ACHN (cell line): ENCODE measurements around the gene AFAP1.

Source experiments
- DNase-seq: peaks from one replicate; pipeline ENCODE4 v3.0.0-alpha.2; 2015
- in situ Hi-C: cut with HindIII; loops from 2 replicates; pipeline ENCODE4 v1.10.0; 2017; ENCODE audit warnings: low sequenced_read_pairs, low pct_ligation_motif_present, low pct_unique_long_range_greater_than_20kb

AFAP1 gene

DNA sequence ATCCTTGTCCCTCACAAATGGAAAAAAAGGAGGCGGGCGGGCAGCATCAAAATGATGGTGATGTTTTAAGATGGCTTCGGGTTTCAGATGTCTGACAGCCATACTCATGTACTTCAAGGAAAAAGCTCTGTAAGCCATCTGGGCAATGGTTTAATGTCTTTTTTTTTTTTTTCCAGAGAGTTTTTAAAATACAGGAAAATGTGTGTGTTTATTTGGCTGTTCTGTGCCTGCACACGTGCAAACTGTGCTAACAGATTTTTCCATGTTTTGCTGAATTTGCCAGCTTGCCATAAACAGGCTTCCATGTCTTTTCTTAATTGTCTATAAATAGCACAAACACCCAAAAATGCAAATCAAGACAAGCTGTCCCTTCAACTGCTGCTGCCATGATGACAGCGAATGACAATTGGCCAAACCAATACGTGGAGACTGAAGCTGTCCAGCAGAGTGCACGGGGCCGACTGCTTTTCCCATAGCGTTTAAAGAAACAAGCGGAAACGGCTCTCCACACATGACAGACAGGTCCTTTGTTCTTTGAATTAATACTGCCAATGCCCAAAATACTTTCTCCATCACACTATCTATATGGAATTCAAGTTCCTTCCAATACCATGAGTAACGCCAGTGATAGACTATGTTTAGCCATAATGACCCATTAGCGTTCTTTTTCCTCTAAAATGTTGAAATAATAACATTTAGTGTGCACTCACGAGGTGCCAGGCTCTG lies 35.7 kb downstream of the AFAP1 start:
- no peak for DNase-seq
- in situ Hi-C loops, result no loop called here

DNA sequence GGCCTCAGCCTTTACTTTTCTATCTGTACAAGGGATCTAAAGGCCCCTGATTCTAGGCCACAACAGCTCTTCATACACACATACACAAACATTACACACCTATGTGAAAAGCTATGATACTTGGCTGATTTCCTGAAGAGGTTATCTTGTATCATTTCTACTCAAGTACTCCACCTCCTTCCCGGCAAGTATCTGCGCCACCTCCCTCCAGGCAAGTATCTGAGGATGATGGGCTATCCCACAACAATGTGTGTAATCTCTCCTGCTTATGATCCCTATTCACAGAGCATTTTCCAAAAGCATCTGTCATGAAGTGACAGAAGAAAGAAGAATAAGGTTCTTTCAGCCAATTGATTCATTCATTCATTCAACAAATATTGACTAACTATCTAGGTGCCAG lies 36.8 kb downstream of the AFAP1 start:
- in situ Hi-C loops, result no loop called here
- no peak for DNase-seq

GRCh38 chr4:7902101-7902553 lies 37.5 kb downstream of the AFAP1 start:
- no peak for DNase-seq
- in situ Hi-C loops, result no loop called here

GRCh38 chr4:7901311-7901885 lies 38.3 kb downstream of the AFAP1 start:
- in situ Hi-C loops, result no loop called here
- no peak for DNase-seq

- DNase-seq, result no peak
- in situ Hi-C loops, result no loop called here
Measured at GRCh38 chr4:7900334-7900909, 39.2 kb downstream of the AFAP1 start.

DNA sequence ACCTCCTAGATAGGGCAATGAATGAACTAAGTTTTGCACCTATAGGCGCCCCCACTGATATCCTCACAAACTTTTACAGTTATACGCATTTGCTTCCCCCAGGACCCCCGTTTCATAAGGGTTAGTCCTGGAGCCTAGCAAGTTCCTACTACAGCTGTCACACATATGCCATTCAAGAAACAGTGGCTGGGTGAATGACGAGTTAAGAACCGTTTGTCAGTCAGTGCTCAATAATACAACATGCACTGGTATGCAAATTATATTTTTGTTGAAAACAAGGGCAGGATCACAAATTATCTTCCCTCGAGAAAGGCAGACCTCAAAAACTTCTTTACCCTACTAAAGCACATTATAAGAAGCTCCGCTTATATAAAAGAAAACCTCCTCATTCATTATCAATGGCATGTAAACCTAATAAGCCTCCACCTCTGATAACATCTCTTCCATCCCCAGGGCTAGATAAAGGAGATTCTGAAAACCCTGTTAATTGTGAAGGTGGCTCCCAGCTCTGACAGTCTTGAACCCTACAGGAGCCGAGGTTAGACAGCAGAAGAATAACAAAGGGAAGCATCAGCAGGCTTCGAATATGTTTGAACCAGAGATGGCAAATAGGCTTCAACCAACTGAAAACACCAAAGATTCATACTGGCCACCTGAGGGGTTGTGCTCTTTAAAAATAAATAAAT lies 40.3 kb downstream of the AFAP1 start:
- in situ Hi-C loops, result no loop called here
- no peak for DNase-seq

DNA sequence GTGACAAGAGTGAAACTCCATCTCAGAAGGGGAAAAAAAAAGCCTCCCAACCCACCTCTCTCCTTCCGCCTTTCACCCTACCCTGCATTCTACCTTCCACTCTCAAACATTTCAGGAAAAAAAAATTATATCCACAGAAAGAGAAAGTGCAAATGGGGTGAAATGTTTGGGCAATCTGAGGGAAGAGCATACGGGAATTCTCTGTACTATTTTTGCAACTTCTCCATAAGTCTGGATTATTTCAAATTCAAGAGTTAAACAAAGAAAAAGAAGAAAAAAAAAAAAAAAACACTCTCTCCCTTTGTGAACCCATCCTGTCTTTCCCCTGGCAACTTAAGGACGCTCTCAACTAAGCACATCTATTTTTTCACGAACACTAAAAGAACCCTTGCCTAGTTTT lies 41.3 kb downstream of the AFAP1 start:
- DNase-seq, result no peak
- in situ Hi-C loops, result no loop called here

DNA sequence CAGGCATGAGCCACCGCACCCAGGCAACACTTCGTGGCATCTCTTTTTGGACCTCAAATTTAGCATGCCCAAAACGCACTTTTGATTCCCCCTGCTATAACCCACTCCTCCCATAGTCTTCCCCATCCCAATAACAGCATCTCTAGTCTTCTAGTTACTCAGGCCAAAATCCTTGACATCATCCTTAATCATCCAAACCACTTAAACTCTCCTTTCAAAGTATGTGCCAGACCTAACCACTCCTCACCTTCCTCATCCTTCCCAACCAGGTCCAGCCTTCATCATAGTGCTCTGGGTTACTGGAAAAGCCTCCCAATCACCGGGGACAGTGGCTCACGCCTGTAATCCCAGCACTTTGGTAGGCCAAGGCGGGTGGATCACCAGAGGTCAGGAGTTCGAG lies 41.9 kb downstream of the AFAP1 start:
- in situ Hi-C loops, result no loop called here
- DNase-seq, result no peak

GRCh38 chr4:7894677-7895181 lies 44.9 kb downstream of the AFAP1 start:
- no peak for DNase-seq
- in situ Hi-C loops, result no loop called here

DNA sequence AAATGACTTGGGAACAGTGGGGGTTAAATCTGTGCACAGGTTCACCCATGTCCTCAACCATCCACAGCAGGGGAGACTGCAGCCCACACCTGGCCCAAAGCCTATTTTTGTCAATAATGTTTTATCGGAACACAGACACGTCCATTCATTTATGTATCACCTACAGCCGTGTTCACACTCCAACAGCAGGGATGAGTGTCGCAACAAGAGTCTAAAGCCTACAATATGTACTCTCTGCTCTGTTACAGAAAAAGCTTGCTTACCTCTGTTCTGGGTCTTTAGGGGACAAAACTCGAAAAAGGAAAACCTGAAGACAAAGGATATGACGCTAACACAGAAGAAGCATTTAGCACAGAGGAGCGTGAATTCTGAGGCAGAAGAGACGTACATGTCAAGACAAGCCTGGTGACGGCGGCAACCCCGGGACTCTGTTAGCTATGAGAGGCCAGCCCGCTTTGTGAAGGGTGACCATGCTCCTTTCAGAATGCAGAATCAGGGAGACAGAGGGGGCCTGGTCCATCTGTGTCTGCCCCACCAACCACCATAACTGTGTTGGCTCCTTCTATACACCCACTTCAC lies 45.5 kb downstream of the AFAP1 start:
- in situ Hi-C loops, result no loop called here
- no peak for DNase-seq

GRCh38 chr4:7893539-7893938 lies 46.1 kb downstream of the AFAP1 start:
- DNase-seq, result no peak
- in situ Hi-C loops, result no loop called here

DNA sequence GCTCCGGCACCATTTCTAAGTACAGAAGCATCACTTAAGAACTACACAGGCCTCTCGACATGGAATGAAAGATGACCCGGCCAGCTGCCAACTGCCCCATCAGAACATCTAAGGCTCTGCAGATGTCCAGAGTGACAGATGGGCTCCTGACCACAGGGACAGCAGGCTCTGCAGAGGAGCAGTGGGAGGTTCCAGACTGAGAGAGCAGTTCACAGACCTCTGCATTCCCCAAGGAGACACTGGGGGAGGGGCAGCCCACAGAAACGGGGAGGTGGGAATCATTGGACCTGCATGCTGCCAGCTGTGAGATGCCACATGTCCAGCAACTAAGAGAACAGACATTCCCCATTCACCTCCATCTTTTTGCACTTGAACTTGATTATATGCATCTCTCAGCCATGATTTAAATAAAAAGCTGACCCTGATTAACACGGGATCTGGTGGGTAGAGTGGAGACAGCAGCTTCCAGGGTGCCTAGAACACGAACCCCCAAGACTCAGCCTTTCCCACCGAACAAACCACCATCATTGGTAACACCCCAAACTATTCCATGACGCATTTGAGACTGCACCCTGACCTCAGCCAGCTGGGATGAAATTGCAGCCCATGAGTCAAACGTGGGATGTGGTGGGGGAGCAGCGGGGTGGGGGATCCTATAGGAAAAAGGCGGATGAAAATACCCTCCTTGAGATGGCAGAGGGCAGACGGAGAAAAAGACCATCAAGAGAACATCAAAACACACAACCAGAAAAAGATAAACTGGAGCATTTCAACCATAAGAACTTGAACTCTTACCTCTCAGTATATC lies 47.2 kb downstream of the AFAP1 start:
- in situ Hi-C loops, result no loop called here
- no peak for DNase-seq

DNA sequence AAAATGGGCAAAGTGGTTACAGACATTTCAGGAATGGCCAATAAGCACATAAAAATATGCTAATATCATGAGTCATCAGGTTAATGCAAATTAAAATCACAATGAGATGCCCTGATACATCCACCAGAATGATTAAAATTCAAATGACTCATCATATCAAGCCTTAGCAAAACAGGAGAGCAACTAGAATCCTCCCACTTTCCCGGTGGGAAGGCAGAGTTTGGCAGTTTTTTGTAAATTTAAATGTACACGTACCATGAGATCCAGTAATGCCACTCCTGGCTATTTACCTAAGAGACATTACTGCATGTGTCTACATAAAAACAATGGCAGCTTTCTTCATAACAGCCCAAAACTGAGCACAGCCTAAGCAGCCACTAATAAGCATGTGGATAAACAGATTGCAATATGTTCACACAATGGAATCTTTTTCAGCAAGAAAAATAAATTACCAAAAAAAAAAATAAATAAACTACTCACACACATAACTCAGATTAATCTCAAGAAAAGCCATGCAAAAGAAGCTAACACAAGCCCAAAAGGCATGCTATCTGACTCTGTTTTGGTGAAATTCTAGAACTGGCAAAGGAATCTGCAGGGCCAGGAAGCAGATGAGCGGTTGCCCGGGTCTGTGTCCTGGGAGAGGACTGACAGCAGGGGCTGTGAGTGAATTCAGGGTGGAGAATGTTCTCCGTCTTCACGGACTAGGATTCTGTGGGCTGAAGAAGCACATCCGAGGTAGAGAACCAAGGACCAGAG lies 48.8 kb downstream of the AFAP1 start:
- in situ Hi-C loops, result no loop called here
- DNase-seq, result no peak

- in situ Hi-C loops, result no loop called here
- no peak for DNase-seq
Measured at GRCh38 chr4:7887436-7887835, 52.2 kb downstream of the AFAP1 start.

GRCh38 chr4:7886007-7886973 lies 53.4 kb downstream of the AFAP1 start:
- in situ Hi-C loops, result no loop called here
- no peak for DNase-seq

DNA sequence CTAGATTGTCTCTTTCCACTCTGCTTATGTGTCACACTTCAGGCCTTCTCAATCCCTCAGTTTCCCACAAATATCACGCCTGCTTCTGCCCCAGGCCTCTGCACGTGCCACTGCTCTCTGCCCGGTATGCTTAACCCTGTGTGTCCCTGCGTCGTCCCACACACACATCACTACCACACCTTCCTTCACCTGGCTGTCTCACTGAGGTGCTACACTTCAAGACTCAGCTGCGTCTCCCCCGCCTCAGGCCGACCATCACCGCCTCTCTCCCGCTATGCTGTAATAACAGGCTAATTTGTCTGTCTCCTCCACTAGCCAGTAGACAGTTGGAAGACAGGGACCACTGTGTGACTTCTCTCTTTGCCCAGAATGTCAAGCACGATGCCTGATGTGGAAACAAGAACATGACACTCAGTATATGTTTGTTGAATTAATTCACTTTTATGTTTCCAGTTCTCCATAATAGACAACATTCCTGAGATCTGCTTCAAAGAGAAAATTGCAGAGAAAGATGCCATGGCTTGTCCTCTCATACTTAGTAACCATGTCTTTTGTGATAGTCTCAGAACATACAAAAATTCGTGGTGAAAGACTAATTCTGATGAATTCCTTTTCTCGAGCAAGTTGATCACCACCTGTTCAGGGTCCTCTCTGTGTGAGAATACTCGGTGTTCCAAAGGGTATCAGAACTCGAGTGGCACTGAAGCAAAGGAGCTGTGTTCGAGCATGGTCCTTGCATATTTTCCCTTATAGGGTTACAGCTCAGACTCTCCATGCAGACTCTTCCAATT lies 54.2 kb downstream of the AFAP1 start:
- in situ Hi-C loops, result no loop called here
- no peak for DNase-seq
